IMR-90 (cell line): ENCODE results near the gene ANKRD55. TPM values are rescaled to one million over a fixed set of nuclear protein-coding genes. Genes with fewer than 3 reads are reported as not detected.
A peak's percentile ranks its signal among the peaks of the same experiment; 100 is the strongest.

Source experiments
- ATAC-seq: fragments of 200-7000 bp; cut with Tn5 transposase; 2 replicates; pipeline ENCODE4 v1.9.1; 2020; ENCODE audit warnings: low read depth, mild to moderate bottlenecking, moderate library complexity
- BruUV-seq: library from RNA; stranded (reverse); fragments of 400-500 nt; replicated peaks from 2 replicates; lab custom pipeline; 2021; lab: Mats Ljungman, UMichigan
- CTCF ChIA-PET: fragments of 300-600 bp; formaldehyde crosslinking; extraction: SDS; loops from one replicate; lab custom pipeline; 2021; ENCODE audit warnings: antibody characterized with exemption; lab: Yijun Ruan, JAX
- POLR2A ChIA-PET: fragments of 300-600 bp; sonication (Branson Sonifier 250); formaldehyde crosslinking; loops from one replicate; lab custom pipeline; 2022; ENCODE audit warnings: antibody characterized with exemption; ENCODE audit not compliant: unreplicated experiment; lab: Charles Lee
- DNase-seq: peaks from one replicate; pipeline ENCODE4 v3.0.0; 2013
- H2AFZ ChIP-seq: replicated peaks from 2 replicates; pipeline ENCODE3; 2013; ENCODE audit warnings: low read length, mild to moderate bottlenecking; ENCODE audit not compliant: poor library complexity
- H2AK5ac ChIP-seq: 2 replicates; pipeline ENCODE4 v1.6.1; 2013; ENCODE audit warnings: low read depth, low read length, inconsistent platforms
- H2AK9ac ChIP-seq: replicated peaks from 2 replicates; pipeline ENCODE3; 2013; ENCODE audit warnings: mild to moderate bottlenecking, low read depth, low read length, moderate library complexity; ENCODE audit not compliant: poor library complexity
- H2BK120ac ChIP-seq: 2 replicates; pipeline ENCODE4 v1.6.1; 2013; ENCODE audit warnings: low read depth, low read length, inconsistent platforms
- H2BK15ac ChIP-seq: 3 replicates; pipeline ENCODE4 v1.6.1; 2013; ENCODE audit warnings: low read depth, low read length, inconsistent platforms
- H2BK20ac ChIP-seq: 2 replicates; pipeline ENCODE4 v1.6.1; 2013; ENCODE audit warnings: low read depth, mild to moderate bottlenecking, inconsistent platforms, low read length, moderate library complexity
- H2BK5ac ChIP-seq: 2 replicates; pipeline ENCODE4 v1.6.1; 2013; ENCODE audit warnings: mild to moderate bottlenecking, low read depth, low read length, inconsistent platforms; ENCODE audit not compliant: poor library complexity, severe bottlenecking
- H3K14ac ChIP-seq: replicated peaks from 2 replicates; pipeline ENCODE4 v1.6.1; 2013; ENCODE audit warnings: low read depth, low read length, inconsistent platforms
- H3K18ac ChIP-seq: 2 replicates; pipeline ENCODE4 v1.6.1; 2013; ENCODE audit warnings: low read depth, low read length, control low read depth
- H3K23ac ChIP-seq: 2 replicates; pipeline ENCODE4 v1.6.1; 2013; ENCODE audit warnings: low read depth, low read length, inconsistent platforms
- H3K27ac ChIP-seq: 2 replicates; pipeline ENCODE4 v1.5.1; 2013; ENCODE audit warnings: mild to moderate bottlenecking, control low read depth, low read length; ENCODE audit not compliant: insufficient read depth
- H3K27me3 ChIP-seq: 2 replicates; pipeline ENCODE4 v1.6.1; 2013; ENCODE audit warnings: low read length; ENCODE audit not compliant: control insufficient read depth, insufficient read depth
- H3K36me3 ChIP-seq: 2 replicates; pipeline ENCODE4 v1.6.1; 2013; ENCODE audit warnings: low read length, mixed read lengths; ENCODE audit not compliant: control insufficient read depth, insufficient read depth
- H3K4ac ChIP-seq: 2 replicates; pipeline ENCODE4 v1.6.1; 2013; ENCODE audit warnings: low read depth, low read length, inconsistent platforms
- H3K4me1 ChIP-seq: 2 replicates; pipeline ENCODE4 v1.6.1; 2013; ENCODE audit warnings: low read length, mixed read lengths; ENCODE audit not compliant: control insufficient read depth, insufficient read depth
- H3K4me2 ChIP-seq: 2 replicates; pipeline ENCODE4 v1.6.1; 2013; ENCODE audit warnings: low read depth, mild to moderate bottlenecking, control low read depth, low read length, moderate library complexity
- H3K4me3 ChIP-seq: 2 replicates; pipeline ENCODE4 v1.5.1; 2013; ENCODE audit warnings: low read depth, mild to moderate bottlenecking, control low read depth, low read length, moderate library complexity; ENCODE audit not compliant: insufficient read depth
- H3K56ac ChIP-seq: 2 replicates; pipeline ENCODE4 v1.6.1; 2013; ENCODE audit warnings: low read length, inconsistent platforms; ENCODE audit not compliant: insufficient read depth; ENCODE audit errors: extremely low read depth
- H3K79me1 ChIP-seq, 2 experiments: 2 replicates each; pipeline ENCODE4 v1.6.1; 2013; ENCODE audit warnings: low read length in 2 of 2, inconsistent platforms in 1 of 2, low read depth in 1 of 2
- H3K9ac ChIP-seq: 2 replicates; pipeline ENCODE4 v1.6.1; 2013; ENCODE audit warnings: low read depth, low read length, control low read depth
- H3K9me1 ChIP-seq: 2 replicates; pipeline ENCODE4 v1.6.1; 2013; ENCODE audit warnings: low read length, inconsistent platforms; ENCODE audit not compliant: insufficient read depth
- H3K9me3 ChIP-seq: 2 replicates; pipeline ENCODE4 v1.6.1; 2013; ENCODE audit warnings: low read length; ENCODE audit not compliant: control insufficient read depth, insufficient read depth
- H4K20me1 ChIP-seq: 2 replicates; pipeline ENCODE4 v1.6.1; 2013; ENCODE audit warnings: low read length, inconsistent platforms; ENCODE audit not compliant: insufficient read depth
- H4K5ac ChIP-seq: 2 replicates; pipeline ENCODE4 v1.6.1; 2013; ENCODE audit warnings: mild to moderate bottlenecking, low read depth, low read length, control low read depth
- H4K8ac ChIP-seq, 2 experiments: 2 replicates each; pipeline ENCODE4 v1.6.1; 2013; ENCODE audit warnings: low read depth in 2 of 2, low read length in 2 of 2, control low read depth in 1 of 2, inconsistent platforms in 1 of 2
- H4K91ac ChIP-seq: 2 replicates; pipeline ENCODE4 v1.6.1; 2013; ENCODE audit warnings: low read depth, low read length, inconsistent platforms; ENCODE audit not compliant: insufficient read depth
- BHLHE40 ChIP-seq: fragments of 150-350 bp; IDR thresholded peaks from 2 replicates; pipeline ENCODE4 v1.6.1; 2016; ENCODE audit warnings: mild to moderate bottlenecking, low read depth, low read length
- CEBPB ChIP-seq: IDR thresholded peaks from 2 replicates; pipeline ENCODE4 v1.6.1; 2012; ENCODE audit warnings: low read depth, low read length, improper control_type of control experiment
- CHD1 ChIP-seq: IDR thresholded peaks from 2 replicates; pipeline ENCODE4 v1.6.1; 2012; ENCODE audit warnings: low read depth, low read length, improper control_type of control experiment
- CTCF ChIP-seq: conservative IDR thresholded peaks from 2 replicates; pipeline ENCODE4 v1.5.1; 2012; ENCODE audit warnings: mild to moderate bottlenecking, low read depth, low read length, improper control_type of control experiment
- FOS ChIP-seq: fragments of 150-350 bp; IDR thresholded peaks from 2 replicates; pipeline ENCODE4 v1.6.1; 2016; ENCODE audit warnings: low read depth, low read length
- MAFK ChIP-seq: IDR thresholded peaks from 2 replicates; pipeline ENCODE4 v1.6.1; 2012; ENCODE audit warnings: low read depth, low read length, improper control_type of control experiment
- MAZ ChIP-seq: IDR thresholded peaks from 2 replicates; pipeline ENCODE4 v1.6.1; 2012; ENCODE audit warnings: low read depth, mild to moderate bottlenecking, low read length, improper control_type of control experiment, moderate library complexity, borderline replicate concordance
- MXI1 ChIP-seq: IDR thresholded peaks from 2 replicates; pipeline ENCODE4 v1.6.1; 2012; ENCODE audit warnings: low read depth, mild to moderate bottlenecking, low read length, moderate library complexity, borderline replicate concordance
- NFE2L2 ChIP-seq: fragments of 150-350 bp; IDR thresholded peaks from 2 replicates; pipeline ENCODE4 v1.6.1; 2016; ENCODE audit warnings: low read depth, mild to moderate bottlenecking, low read length
- POLR2A ChIP-seq: IDR thresholded peaks from 2 replicates; pipeline ENCODE4 v1.6.1; 2012; ENCODE audit warnings: mild to moderate bottlenecking, low read depth, low read length
- RAD21 ChIP-seq: IDR thresholded peaks from 2 replicates; pipeline ENCODE4 v1.6.1; 2012; ENCODE audit warnings: low read length, improper control_type of control experiment
- RCOR1 ChIP-seq: IDR thresholded peaks from 2 replicates; pipeline ENCODE4 v1.6.1; 2012; ENCODE audit warnings: mild to moderate bottlenecking, low read length, improper control_type of control experiment; ENCODE audit not compliant: insufficient replicate concordance
- RFX5 ChIP-seq: IDR thresholded peaks from 2 replicates; pipeline ENCODE4 v1.8.0; 2012; ENCODE audit warnings: low read depth, mild to moderate bottlenecking, low read length, moderate library complexity
- WGBS, 2 experiments: methylation state at CpG; one replicate each; pipeline versions ENCODE4 v1.1.5 to v1.1.7; 2013; ENCODE audit warnings: missing lambda C conversion rate in 2 of 2; ENCODE audit not compliant: insufficient read length in 1 of 2; ENCODE audit errors: extremely low coverage in 2 of 2; 5-methylcytosine and 5-hydroxymethylcytosine counted together
- dilution Hi-C: fragments of 300-500 bp; cut with HindIII; formaldehyde crosslinking; loops from one replicate; pipeline ENCODE4 v1.14.3; 2018; ENCODE audit warnings: low sequenced_read_pairs; ENCODE audit not compliant: unreplicated experiment
- in situ Hi-C: fragments of 300-500 bp; cut with MboI; formaldehyde crosslinking; loops from 3 replicates; pipeline ENCODE4 v1.14.3; 2019; ENCODE audit warnings: low sequenced_read_pairs, inconsistent platforms, mixed read lengths
- intact Hi-C: fragments of 100-400 bp; cut with micrococcal nuclease; formaldehyde crosslinking; loops from 2 replicates; pipeline ENCODE4 v1.10.0; 2022
- polyA plus RNA-seq, 3 experiments: library from polyadenylated mRNA; depleted of rRNA; stranded (reverse); fragments of >200 nt; gene quantifications; 2 replicates each; pipeline ENCODE4 v1.2.3, GENCODE V29; 2012; ENCODE audit warnings: low replicate concordance in 1 of 3
- total RNA-seq: library from RNA; depleted of rRNA; stranded (reverse); fragments of >200 nt; gene quantifications from 2 replicates; pipeline ENCODE4 v1.2.3, GENCODE V29; 2012

ANKRD55 gene
- total and polyA plus RNA-seq, 2 of the 4 experiments (the other 2 are of a cell fraction) = not detected

DNA sequence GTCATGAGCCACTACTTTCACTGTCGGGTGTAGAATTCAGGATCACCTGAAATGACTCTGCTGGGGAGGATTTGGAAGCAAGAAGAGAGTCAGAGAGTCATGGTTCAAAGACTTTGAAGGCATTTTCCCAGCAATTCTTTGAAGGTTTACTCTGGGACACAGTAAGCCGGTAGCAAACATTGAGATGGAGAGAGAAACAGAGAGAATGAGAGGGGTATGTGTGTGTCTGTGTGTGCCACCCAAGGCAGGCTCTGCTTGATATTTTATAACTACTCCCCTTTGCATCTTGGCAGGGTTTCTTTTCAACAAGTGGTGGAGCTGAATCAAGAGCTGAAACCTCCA, 89.8 kb downstream of the ANKRD55 start:
- Histone ChIP-seq H3K4ac (no peak overlapping the region), H3K27me3 (no peaks in the 10 kb centered on the region), H3K4me1 (no peaks in the 10 kb centered on the region), H3K56ac (no peak overlapping the region), H3K27ac (no peak overlapping the region), H3K36me3 (no peaks in the 10 kb centered on the region), H2BK5ac (no peak overlapping the region), H3K14ac (no peak overlapping the region), H4K91ac (no peak overlapping the region), H2BK120ac (no peak overlapping the region), H4K8ac (no peak overlapping the region), H3K4me2 (no peak overlapping the region), H3K9me3 (no peaks in the 10 kb centered on the region), H3K23ac (0 out of 2 replicates have a peak overlapping the region, but pooled peaks have one; percentile 9), H2AK5ac (no peak overlapping the region), H2BK20ac (no peak overlapping the region), H4K20me1 (no peaks in the 10 kb centered on the region), H3K18ac (no peak overlapping the region), H2BK15ac (no peak overlapping the region), H3K9ac (no peak overlapping the region), H3K79me1 (no peaks in the 10 kb centered on the region), H2AK9ac (no peak overlapping the region), H3K9me1 (no peaks in the 10 kb centered on the region), H4K5ac (no peak overlapping the region), H2AFZ (no peak overlapping the region), H3K4me3 (no peak overlapping the region)
- BruUV-seq = no TSS peak
- in situ Hi-C loops = no loop called here
- CTCF ChIA-PET = no interaction called here
- dilution Hi-C loops = no loop called here
- no peak for ATAC-seq
- DNase-seq = no peak
- POLR2A ChIA-PET = no interaction called here
- intact Hi-C loops = no loop called here
- no peak for TF ChIP-seq CEBPB
- no peak for TF ChIP-seq MAZ
- TF ChIP-seq RFX5 = no peak
- no peak for TF ChIP-seq CTCF
- TF ChIP-seq MAFK = no peak
- TF ChIP-seq NFE2L2 = no peak
- no peak for TF ChIP-seq RCOR1
- TF ChIP-seq MXI1 = no peak
- TF ChIP-seq BHLHE40 = no peak
- TF ChIP-seq RAD21 = no peak
- no peak for TF ChIP-seq FOS
- no peak for TF ChIP-seq CHD1
- no peak for TF ChIP-seq POLR2A
- no CpG with 5 or more reads among the region's 2 CpGs for WGBS, 2 experiments
